ELF-1 (cell line): ENCODE results near the gene RERE.

Experiments used
- DNase-seq: peaks from one replicate; pipeline ENCODE4 v3.0.0-alpha.2; 2016; ENCODE audit warnings: low read depth, low spot score

RERE gene

GRCh38 chr1:8547791-8548190 is 269.6 kb downstream of the RERE start:
- DNase-seq = no peak

GRCh38 chr1:8545078-8545477 is 272.4 kb downstream of the RERE start:
- DNase-seq = no peak

- no peak for DNase-seq
Measured at GRCh38 chr1:8544644-8545043, 272.8 kb downstream of the RERE start.

GRCh38 chr1:8543965-8544364 is 273.5 kb downstream of the RERE start:
- DNase-seq = no peak

- DNase-seq = no peak
Measured at GRCh38 chr1:8541961-8542521, 275.4 kb downstream of the RERE start.

GRCh38 chr1:8540971-8541370 is 276.5 kb downstream of the RERE start:
- no peak for DNase-seq

GRCh38 chr1:8540261-8540941 is 277.0 kb downstream of the RERE start:
- DNase-seq = no peak

- DNase-seq = no peak
Measured at GRCh38 chr1:8539683-8540082, 277.8 kb downstream of the RERE start.

GRCh38 chr1:8538502-8538901 is 278.9 kb downstream of the RERE start:
- no peak for DNase-seq

- no peak for DNase-seq
Measured at GRCh38 chr1:8537991-8538390, 279.4 kb downstream of the RERE start.

- no peak for DNase-seq
Measured at GRCh38 chr1:8536515-8536914, 280.9 kb downstream of the RERE start.

GRCh38 chr1:8533907-8534306 is 283.5 kb downstream of the RERE start:
- no peak for DNase-seq

- DNase-seq = no peak
Measured at GRCh38 chr1:8533124-8533523, 284.3 kb downstream of the RERE start.

GRCh38 chr1:8529901-8530300 is 287.5 kb downstream of the RERE start:
- DNase-seq = no peak

- no peak for DNase-seq
Measured at GRCh38 chr1:8527941-8528340, 289.5 kb downstream of the RERE start.

- DNase-seq = peak; percentile 93
Measured at GRCh38 chr1:8525558-8526275, 291.7 kb downstream of the RERE start.

- peak; percentile 85 for DNase-seq
Measured at GRCh38 chr1:8525216-8525557, 292.3 kb downstream of the RERE start.

- no peak for DNase-seq
Measured at GRCh38 chr1:8524627-8525157, 292.7 kb downstream of the RERE start.

GRCh38 chr1:8523666-8524206 is 293.7 kb downstream of the RERE start:
- no peak for DNase-seq

GRCh38 chr1:8520483-8520966 is 296.9 kb downstream of the RERE start:
- peak; percentile 78 for DNase-seq

GRCh38 chr1:8519167-8519566 is 298.3 kb downstream of the RERE start:
- DNase-seq = no peak

GRCh38 chr1:8518490-8518801 is 299.0 kb downstream of the RERE start:
- no peak for DNase-seq
